GM19324 (cell line): ENCODE measurements around the gene SNX9.
"Not testable (repeated sequence)": the region's sequence is repeated elsewhere in the genome, so short reads cannot be mapped to it uniquely, and the experiment has no call there.

Source experiments
- ATAC-seq: cut with Tn5 transposase; IDR thresholded peaks from one replicate; pipeline ENCODE4 v1.9.1; 2021; ENCODE audit warnings: mild to moderate bottlenecking, moderate library complexity; ENCODE audit not compliant: unreplicated experiment, low FRiP score

Gene SNX9

DNA sequence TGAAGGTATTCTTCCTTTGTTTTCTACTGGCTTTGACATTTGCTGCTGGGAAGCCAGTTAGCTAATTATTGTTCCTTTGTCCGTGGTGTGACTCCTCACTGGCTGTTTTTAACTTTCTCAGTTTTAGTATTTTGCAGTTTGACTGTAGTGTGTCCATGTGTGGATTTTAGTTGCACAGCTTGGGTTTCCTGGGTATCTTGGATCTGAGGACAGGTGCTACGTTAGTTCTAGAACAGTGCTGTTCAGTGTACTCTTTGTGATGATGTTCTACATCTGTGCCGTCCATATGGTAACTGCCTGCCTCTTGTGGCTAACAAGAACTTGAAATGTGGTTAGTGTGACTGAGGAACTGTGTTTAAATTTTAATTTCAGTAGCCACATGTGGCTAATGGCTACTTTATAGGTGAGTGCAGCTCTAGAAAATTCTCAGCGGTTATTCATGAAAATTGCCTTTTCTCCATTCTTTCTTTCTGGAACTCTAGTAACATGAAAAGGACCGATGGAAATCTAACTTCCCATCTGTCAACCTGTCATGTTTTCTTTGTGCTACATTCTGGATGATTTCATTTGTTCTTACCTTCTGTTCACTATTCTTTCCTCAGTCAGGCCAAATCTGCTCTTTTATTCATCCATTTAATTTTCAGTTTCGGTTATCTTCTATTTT, 7.4 kb downstream of the SNX9 start:
- ATAC-seq: peak; percentile 83

DNA sequence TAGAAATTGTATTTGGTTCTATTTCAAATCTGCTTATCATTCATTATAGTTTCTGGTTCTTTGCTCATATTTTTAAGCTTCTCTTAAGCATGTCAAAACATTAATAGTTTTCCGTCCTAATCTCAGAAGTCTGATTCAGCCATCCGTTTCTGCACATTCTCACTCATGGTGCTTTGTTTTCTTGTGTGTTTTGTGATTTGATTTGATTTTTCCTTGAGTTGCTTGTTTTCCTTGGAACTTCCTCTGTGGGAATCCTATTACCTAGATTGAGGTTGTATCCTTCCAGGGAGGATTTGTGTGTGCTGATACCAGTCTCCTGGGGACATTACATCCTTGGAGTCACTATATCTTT, 7.9 kb downstream of the SNX9 start:
- no peak for ATAC-seq

DNA sequence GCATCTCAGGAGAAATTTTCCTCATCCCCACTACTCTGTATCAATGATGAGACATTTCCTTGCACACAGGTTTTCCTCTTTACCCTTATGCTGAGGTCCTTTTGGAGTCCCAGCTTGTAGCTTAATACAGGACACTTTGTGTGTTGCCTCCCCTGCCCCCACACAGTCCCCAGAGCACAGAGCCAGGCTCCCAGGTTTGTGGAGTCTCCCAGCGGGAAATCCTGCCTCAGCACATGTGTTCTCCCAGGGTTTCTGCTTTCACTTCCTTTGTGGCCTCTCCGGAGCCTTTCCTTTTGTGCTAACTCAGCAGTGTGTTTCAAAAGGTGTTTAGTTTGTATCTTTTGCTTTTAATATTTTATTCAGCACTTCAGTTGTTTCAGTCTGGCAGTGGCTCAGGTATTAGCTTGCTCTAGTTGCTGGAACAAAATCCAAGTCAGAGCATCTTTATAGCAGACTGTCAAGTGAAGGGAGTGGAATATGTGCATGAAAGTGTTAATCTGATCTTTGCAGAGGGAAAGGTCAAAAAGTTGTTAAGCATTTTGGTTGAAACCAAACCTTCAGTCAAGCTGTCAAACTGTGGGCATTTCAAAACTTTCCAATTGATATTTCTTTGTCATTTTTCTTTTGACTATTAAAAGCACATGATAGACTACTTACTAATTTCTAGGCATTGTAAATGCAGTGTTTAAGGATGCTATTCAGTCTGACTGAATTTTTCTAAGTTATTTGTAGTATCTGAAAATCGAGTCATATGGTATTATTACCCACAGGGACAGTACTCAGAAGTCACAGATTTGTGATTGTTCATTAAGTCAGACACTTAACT, 8.6 kb downstream of the SNX9 start:
- no peak for ATAC-seq

- ATAC-seq: no peak
These were observed 9.4 kb downstream of the SNX9 start for GRCh38 chr6:157832250-157832967.

DNA sequence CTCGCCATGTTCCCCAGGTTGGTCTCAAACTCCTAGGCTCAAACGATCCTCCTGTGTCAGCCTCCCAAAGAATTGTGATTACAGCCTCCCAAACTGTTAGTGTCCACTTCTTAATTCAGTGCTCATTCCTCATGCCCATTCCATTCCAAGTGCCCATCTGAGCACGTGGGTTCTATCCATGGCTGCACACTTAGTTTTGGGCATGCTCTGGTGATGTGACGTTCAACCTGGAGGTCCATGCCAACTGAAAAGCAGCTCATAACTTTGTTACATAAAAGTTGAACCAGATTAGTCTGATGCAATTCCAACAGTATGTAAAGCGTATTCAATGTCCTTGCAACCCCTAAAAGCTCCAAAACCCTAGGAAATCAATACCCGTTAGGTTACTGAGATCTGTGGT, 11.5 kb downstream of the SNX9 start:
- no peak for ATAC-seq

DNA sequence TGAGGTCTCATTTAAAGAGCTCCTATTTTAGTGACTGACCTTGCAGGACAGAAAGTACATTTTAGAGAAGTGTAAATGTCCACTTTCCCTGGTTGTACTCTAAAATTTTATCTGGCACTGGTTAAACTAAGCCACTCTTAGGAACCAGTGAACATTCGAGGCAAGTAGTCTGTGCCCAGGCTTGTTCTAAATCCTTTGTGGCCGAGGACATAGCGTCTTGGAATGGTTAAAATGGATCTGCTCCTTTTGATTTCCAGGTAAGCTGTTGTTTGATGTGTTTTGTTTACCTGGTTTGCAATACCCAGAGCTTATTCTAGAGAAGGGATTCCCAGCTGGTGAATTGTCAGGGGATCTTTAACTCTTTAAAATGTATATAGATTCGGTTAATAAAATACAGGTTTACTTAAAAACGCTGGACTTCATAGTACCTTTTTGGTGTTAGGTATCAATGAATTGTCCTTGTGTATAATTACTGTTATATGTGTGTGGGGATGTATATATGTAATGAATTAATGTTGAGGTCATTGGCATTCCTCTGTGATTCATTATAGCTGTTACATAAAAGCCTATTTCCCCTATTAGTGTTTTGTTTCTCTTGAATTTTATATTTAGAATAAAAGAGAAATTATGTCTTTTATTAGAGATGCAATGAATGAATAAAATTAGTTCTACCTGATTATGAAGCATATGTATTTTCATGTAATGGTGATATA, 15.8 kb downstream of the SNX9 start:
- no peak for ATAC-seq

- ATAC-seq: no peak
These were observed 16.6 kb downstream of the SNX9 start for GRCh38 chr6:157839606-157840005.

DNA sequence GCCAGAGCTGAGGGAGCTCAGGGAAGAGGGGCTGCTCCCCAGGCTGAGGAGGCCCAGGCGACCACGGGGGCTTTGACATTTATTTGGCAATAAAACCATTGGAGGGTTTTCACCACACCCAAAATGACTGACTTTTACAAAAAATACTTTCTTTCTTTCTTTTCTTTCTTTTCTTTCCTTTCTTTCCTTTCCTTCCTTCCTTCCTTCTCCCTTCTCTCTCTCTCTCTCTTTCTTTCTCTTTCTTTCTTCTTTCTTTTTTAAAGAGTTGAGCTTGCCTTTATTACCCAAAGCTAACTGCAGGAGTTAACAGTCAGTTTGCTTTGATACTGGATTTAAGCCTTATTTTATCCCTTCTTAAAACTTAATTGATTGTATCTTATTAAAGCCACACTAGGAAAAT, 17.2 kb downstream of the SNX9 start:
- no peak for ATAC-seq

GRCh38 chr6:157840776-157841175, 17.7 kb downstream of the SNX9 start:
- no peak for ATAC-seq

DNA sequence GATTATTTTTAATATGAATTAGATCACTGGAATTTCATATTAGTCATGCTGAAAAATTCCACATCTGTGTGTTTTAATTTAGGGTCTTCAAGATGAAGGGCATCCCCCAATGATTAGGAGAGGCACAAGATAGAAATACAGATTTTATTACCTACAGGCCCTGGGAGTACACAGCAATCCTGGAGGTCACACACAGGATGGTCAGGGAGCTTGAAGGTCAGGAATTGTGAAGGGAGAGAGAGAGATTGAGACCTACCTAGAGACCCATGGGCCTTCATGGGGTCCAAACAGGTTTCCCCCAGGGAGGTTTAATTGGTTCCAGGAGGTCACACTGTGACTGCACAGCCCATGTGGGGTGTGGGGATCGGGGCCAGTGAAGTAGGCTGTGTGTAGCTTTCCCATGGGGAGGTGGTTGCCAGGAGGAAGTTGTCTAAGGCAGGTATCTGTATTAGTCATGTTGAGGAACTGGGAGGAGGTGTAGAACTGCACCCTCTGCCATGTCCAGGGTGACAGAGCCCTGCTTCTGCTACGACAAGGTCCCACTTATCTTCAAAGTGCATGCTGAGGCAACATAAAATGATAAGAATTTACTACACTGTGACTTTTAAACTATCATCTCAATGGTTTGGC, 18.3 kb downstream of the SNX9 start:
- ATAC-seq: peak; percentile 63

DNA sequence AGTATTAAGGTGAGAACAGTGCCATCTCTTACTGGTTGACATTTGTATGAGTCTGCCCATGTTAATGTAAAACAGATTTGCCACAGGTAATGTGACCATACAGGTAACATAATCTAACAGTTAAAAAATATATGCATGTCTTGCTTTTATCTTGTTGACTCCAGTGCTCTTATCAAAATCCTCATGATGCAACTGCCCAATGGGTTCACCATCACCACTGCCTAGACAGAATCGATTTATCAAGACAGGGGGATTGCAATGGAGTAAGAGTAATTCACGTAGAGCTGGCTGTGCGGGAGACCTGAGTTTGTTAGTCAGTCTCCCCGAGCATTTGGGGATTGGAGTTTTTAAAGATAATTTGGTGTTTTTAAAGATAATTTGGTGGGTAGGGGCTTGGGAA, 19.2 kb downstream of the SNX9 start:
- ATAC-seq: no peak

DNA sequence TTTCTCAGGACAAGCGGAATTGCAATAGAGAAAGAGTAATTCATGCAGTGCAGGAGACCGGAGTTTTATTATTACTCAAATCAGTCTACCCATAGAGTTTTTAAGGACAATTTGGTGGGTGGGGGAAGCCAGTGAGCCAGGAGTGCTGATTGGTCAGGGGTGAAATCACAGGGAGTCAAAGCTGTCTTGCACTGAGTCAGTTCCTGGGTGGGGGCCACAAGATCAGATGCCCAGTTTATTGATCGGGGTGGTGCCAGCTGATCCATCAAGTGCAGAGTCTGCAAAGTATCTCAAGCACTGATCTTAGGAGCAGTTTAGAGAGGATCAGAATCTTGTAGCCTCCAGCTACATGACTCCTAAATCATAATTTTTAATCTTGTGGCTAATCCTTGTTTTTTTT, 21.1 kb downstream of the SNX9 start:
- not testable (repeated sequence) for ATAC-seq

GRCh38 chr6:157845493-157846259, 22.6 kb downstream of the SNX9 start:
- ATAC-seq: no peak

DNA sequence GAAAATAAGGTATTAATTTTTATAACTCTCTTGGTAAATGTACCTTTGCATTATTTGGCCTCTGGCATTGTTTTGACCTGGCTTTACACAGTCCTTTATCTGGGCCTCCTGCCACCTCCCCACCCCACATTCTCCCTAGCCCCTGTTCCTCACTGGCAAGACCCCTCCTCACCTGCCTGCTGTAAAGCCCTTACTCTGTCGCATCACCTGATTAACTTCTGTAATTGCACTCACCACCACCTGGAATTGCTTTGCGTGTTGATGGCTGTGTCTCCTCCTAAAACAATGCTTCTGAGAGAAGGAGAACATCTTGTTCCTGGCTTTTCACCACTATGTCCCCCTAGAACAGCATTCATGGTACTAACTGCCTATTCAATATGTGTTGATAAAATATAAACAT, 24.8 kb downstream of the SNX9 start:
- ATAC-seq: no peak

- no peak for ATAC-seq
These were observed 25.6 kb downstream of the SNX9 start for GRCh38 chr6:157848693-157849092.

GRCh38 chr6:157849288-157850017, 26.4 kb downstream of the SNX9 start:
- no peak for ATAC-seq

GRCh38 chr6:157850030-157850429, 27.0 kb downstream of the SNX9 start:
- no peak for ATAC-seq

DNA sequence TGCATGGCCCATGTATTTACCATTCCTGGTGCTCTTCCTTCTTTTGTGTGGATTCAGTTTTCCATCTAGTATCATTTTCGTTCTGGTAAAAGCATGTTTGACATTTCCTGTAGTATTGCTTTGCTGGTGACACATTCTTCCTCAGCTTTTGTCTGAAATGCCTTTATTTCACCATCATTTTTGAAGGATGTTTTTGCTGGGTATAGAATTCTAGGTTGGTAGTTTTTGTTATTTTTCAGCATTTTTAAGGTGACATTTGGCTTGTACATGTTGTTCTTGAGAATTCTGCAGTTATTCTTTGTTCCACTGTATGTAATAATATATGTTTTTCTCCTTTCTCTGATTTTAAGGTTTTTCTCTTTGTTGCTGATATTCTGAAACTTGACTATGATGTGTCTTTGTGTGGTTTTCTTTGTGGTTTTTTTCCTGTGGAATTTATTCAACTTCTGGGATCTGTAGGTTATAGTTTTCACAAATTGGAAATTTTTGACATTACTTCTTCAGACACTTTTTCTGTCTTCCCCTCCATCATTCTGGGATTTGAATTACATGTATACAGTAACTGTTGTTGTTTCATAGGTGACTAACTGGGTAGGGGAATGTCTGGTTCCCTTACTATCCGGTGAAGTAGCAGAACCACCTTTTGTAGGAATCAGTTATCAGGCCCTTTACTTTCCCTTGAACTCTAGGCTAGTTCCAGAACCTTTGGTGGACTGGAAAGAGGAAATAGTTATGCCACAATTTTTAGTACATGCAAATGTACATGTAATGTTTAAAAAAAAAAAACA, 30.2 kb downstream of the SNX9 start:
- no peak for ATAC-seq
